ENCODE measurements around the gene CSNK2B.

The CSNK2B gene

GRCh38 chr6:31677955-31678354 lies 12.1 kb downstream of the CSNK2B start:
- POLR2A ChIA-PET: no interaction called here
- H3K4me1 ChIP-seq (ENCODE audit: control extremely low read depth in 1 of 4, control insufficient read depth in 4 of 4, insufficient read depth in 4 of 4, low read length in 3 of 4): peaks cover 0 to 37% (median 30%) of the 10 kb centered on the region in 4 experiments
- no peak for DNase-seq
- whole genome bisulfite sequencing (ENCODE audit: insufficient coverage): 86% methylated on average over 8 of the region's 8 CpGs
- peaks cover 0 to 8% (median 5%) of the 10 kb centered on the region in 4 experiments for H3K36me3 ChIP-seq (ENCODE audit: control insufficient read depth in 4 of 4, insufficient read depth in 4 of 4, low read length in 3 of 4)
- H3K27me3 ChIP-seq (replicated peaks in 2 of 5; ENCODE audit: control insufficient read depth in 4 of 5, insufficient read depth in 5 of 5, low read length in 4 of 5): no peaks in the 10 kb centered on the region
- no peaks in the 10 kb centered on the region for H3K9me3 ChIP-seq (ENCODE audit: control extremely low read depth in 1 of 5, control insufficient read depth in 4 of 5, insufficient read depth in 2 of 5, low read depth in 1 of 5, low read length in 4 of 5)
- no peak overlapping the region for H3K27ac ChIP-seq (ENCODE audit: insufficient read depth in 1 of 2, low read depth in 1 of 2, low read length in 2 of 2, poor library complexity in 1 of 2, severe bottlenecking in 2 of 2)
- CTCF ChIA-PET: interaction anchor here (0.7 to 1.5 kb wide), 4 partner anchors 11 to 149 kb away, joined by 3 read pairs; partner anchors contain the start of gene HSPA1B
- no peak overlapping the region for H3K4me3 ChIP-seq (ENCODE audit: control insufficient read depth in 1 of 7, extremely low read depth in 1 of 7, insufficient read depth in 4 of 7, low read depth in 2 of 7, low read length in 6 of 7)

GRCh38 chr6:31680226-31681134 lies 14.6 kb downstream of the CSNK2B start, which contains the start of gene LY6G5C:
TSS of gene LY6G5C (minus strand) at chr6:31681067. CDS start at chr6:31680373, 694 bp downstream.
- Histone ChIP-seq H3K27ac (ENCODE audit: insufficient read depth in 1 of 2, low read depth in 1 of 2, low read length in 2 of 2, poor library complexity in 1 of 2, severe bottlenecking in 2 of 2) (peak within 1 kb of the TSS in 1 of 2 experiments; percentile 1), H3K27me3 (replicated peaks in 2 of 5; ENCODE audit: control insufficient read depth in 4 of 5, insufficient read depth in 5 of 5, low read length in 4 of 5) (no peaks in the 10 kb centered on the region), H3K9me3 (ENCODE audit: control extremely low read depth in 1 of 5, control insufficient read depth in 4 of 5, insufficient read depth in 2 of 5, low read depth in 1 of 5, low read length in 4 of 5) (no peaks in the 10 kb centered on the region), H3K36me3 (ENCODE audit: control insufficient read depth in 4 of 4, insufficient read depth in 4 of 4, low read length in 3 of 4) (peaks cover 0 to 10% (median 7%) of the 10 kb centered on the region in 4 experiments), H3K4me3 (ENCODE audit: control insufficient read depth in 1 of 7, extremely low read depth in 1 of 7, insufficient read depth in 4 of 7, low read depth in 2 of 7, low read length in 6 of 7) (peak within 1 kb of the TSS; percentile 60 to 89 (median 79)), H3K4me1 (ENCODE audit: control extremely low read depth in 1 of 4, control insufficient read depth in 4 of 4, insufficient read depth in 4 of 4, low read length in 3 of 4) (peaks cover 0 to 38% (median 35%) of the 10 kb centered on the region in 4 experiments)
- WGBS (ENCODE audit: insufficient coverage): 17% methylated on average over 16 of the region's 17 CpGs
- POLR2A ChIA-PET: interaction anchor here (0.6 to 0.9 kb wide), 3 partner anchors 10 to 115 kb away, joined by 3 read pairs; partner anchors contain the start of gene VARS1
- DNase-seq: peak; percentile 65 to 67 (median 67)
- CTCF ChIA-PET: interaction anchor here (0.6 to 3.3 kb wide), 20 partner anchors 9 to 243 kb away, joined by 3 to 17 read pairs (median 4); partner anchors contain the start of genes ABHD16A, C6orf47 and LY6G5B

- Histone ChIP-seq H3K27me3 (replicated peaks in 2 of 5; ENCODE audit: control insufficient read depth in 4 of 5, insufficient read depth in 5 of 5, low read length in 4 of 5) (no peaks in the 10 kb centered on the region), H3K27ac (ENCODE audit: insufficient read depth in 1 of 2, low read depth in 1 of 2, low read length in 2 of 2, poor library complexity in 1 of 2, severe bottlenecking in 2 of 2) (peak overlapping the region in 1 of 2 experiments; percentile 1), H3K36me3 (ENCODE audit: control insufficient read depth in 4 of 4, insufficient read depth in 4 of 4, low read length in 3 of 4) (peaks cover 0 to 17% (median 14%) of the 10 kb centered on the region in 4 experiments), H3K4me3 (ENCODE audit: control insufficient read depth in 1 of 7, extremely low read depth in 1 of 7, insufficient read depth in 4 of 7, low read depth in 2 of 7, low read length in 6 of 7) (peak overlapping the region; percentile 60 to 89 (median 79)), H3K4me1 (ENCODE audit: control extremely low read depth in 1 of 4, control insufficient read depth in 4 of 4, insufficient read depth in 4 of 4, low read length in 3 of 4) (peaks cover 0 to 38% (median 35%) of the 10 kb centered on the region in 4 experiments), H3K9me3 (ENCODE audit: control extremely low read depth in 1 of 5, control insufficient read depth in 4 of 5, insufficient read depth in 2 of 5, low read depth in 1 of 5, low read length in 4 of 5) (no peaks in the 10 kb centered on the region)
- peak in 2 of 3 donors; percentile 66 to 68 for DNase-seq
- ChIA-PET CTCF (interaction anchor here (0.6 to 3.3 kb wide), 15 partner anchors 10 to 242 kb away, joined by 3 to 17 read pairs (median 4); partner anchors contain the start of genes ABHD16A, C6orf47 and LY6G5B), POLR2A (interaction anchor here (0.6 to 0.9 kb wide), 2 partner anchors 10 to 115 kb away, joined by 3 read pairs; partner anchors contain the start of gene VARS1)
- 0% methylated on average over 38 of the region's 40 CpGs for WGBS (ENCODE audit: insufficient coverage)
These were observed 15.3 kb downstream of the CSNK2B start for GRCh38 chr6:31681135-31681671.

- no peak for DNase-seq
- Histone ChIP-seq H3K36me3 (ENCODE audit: control insufficient read depth in 4 of 4, insufficient read depth in 4 of 4, low read length in 3 of 4) (peaks cover 0 to 38% (median 38%) of the 10 kb centered on the region in 4 experiments), H3K4me1 (ENCODE audit: control extremely low read depth in 1 of 4, control insufficient read depth in 4 of 4, insufficient read depth in 4 of 4, low read length in 3 of 4) (peaks cover 0 to 38% (median 32%) of the 10 kb centered on the region in 4 experiments), H3K27me3 (replicated peaks in 2 of 5; ENCODE audit: control insufficient read depth in 4 of 5, insufficient read depth in 5 of 5, low read length in 4 of 5) (no peaks in the 10 kb centered on the region), H3K9me3 (ENCODE audit: control extremely low read depth in 1 of 5, control insufficient read depth in 4 of 5, insufficient read depth in 2 of 5, low read depth in 1 of 5, low read length in 4 of 5) (no peaks in the 10 kb centered on the region), H3K27ac (ENCODE audit: insufficient read depth in 1 of 2, low read depth in 1 of 2, low read length in 2 of 2, poor library complexity in 1 of 2, severe bottlenecking in 2 of 2) (no peak overlapping the region), H3K4me3 (ENCODE audit: control insufficient read depth in 1 of 7, extremely low read depth in 1 of 7, insufficient read depth in 4 of 7, low read depth in 2 of 7, low read length in 6 of 7) (peak overlapping the region in 3 of 7 experiments; percentile 42 to 63 (median 46))
- ChIA-PET POLR2A (no interaction called here), CTCF (interaction anchor here (1.3 to 7.8 kb wide), 3 partner anchors 17 to 43 kb away, joined by 3 to 51 read pairs (median 6); partner anchors contain the start of gene ABHD16A)
- WGBS (ENCODE audit: insufficient coverage): 98% methylated on average over 12 of the region's 13 CpGs
These were observed 17.7 kb downstream of the CSNK2B start for GRCh38 chr6:31683591-31683990.

- H3K27ac ChIP-seq (ENCODE audit: insufficient read depth in 1 of 2, low read depth in 1 of 2, low read length in 2 of 2, poor library complexity in 1 of 2, severe bottlenecking in 2 of 2): peak overlapping the region in 1 of 2 experiments; percentile 7
- 86% methylated on average over 4 of the region's 5 CpGs for WGBS (ENCODE audit: insufficient coverage)
- peaks cover 12 to 67% (median 62%) of the 10 kb centered on the region in 4 experiments for H3K36me3 ChIP-seq (ENCODE audit: control insufficient read depth in 4 of 4, insufficient read depth in 4 of 4, low read length in 3 of 4)
- DNase-seq: no peak
- no peaks in the 10 kb centered on the region for H3K27me3 ChIP-seq (replicated peaks in 2 of 5; ENCODE audit: control insufficient read depth in 4 of 5, insufficient read depth in 5 of 5, low read length in 4 of 5)
- ChIA-PET CTCF (interaction anchor here (0.8 to 7.8 kb wide), 4 partner anchors 14 to 135 kb away, joined by 3 to 51 read pairs (median 4); partner anchors contain the start of gene ABHD16A), POLR2A (no interaction called here)
- no peaks in the 10 kb centered on the region for H3K9me3 ChIP-seq (ENCODE audit: control extremely low read depth in 1 of 5, control insufficient read depth in 4 of 5, insufficient read depth in 2 of 5, low read depth in 1 of 5, low read length in 4 of 5)
- H3K4me1 ChIP-seq (ENCODE audit: control extremely low read depth in 1 of 4, control insufficient read depth in 4 of 4, insufficient read depth in 4 of 4, low read length in 3 of 4): peaks cover 0 to 14% (median 7%) of the 10 kb centered on the region in 4 experiments
- no peak overlapping the region for H3K4me3 ChIP-seq (ENCODE audit: control insufficient read depth in 1 of 7, extremely low read depth in 1 of 7, insufficient read depth in 4 of 7, low read depth in 2 of 7, low read length in 6 of 7)
These were observed 20.6 kb downstream of the CSNK2B start for GRCh38 chr6:31686483-31686882.

GRCh38 chr6:31687321-31687720 lies 21.4 kb downstream of the CSNK2B start:
- CTCF ChIA-PET: interaction anchor here (1.3 to 7.8 kb wide), 3 partner anchors 13 to 43 kb away, joined by 3 to 51 read pairs (median 4); partner anchors contain the start of gene ABHD16A
- WGBS (ENCODE audit: insufficient coverage): 87% methylated on average over 4 of the region's 8 CpGs
- peaks cover 12 to 74% (median 68%) of the 10 kb centered on the region in 4 experiments for H3K36me3 ChIP-seq (ENCODE audit: control insufficient read depth in 4 of 4, insufficient read depth in 4 of 4, low read length in 3 of 4)

More at GRCh38 chr6:31687321-31687720, 21.4 kb downstream of the CSNK2B start:
- POLR2A ChIA-PET: interaction anchor here (1.0 kb wide), 1 partner anchor 16 kb away, joined by 3 read pairs; the partner anchor contains the start of gene ABHD16A
- H3K27me3 ChIP-seq (replicated peaks in 2 of 5; ENCODE audit: control insufficient read depth in 4 of 5, insufficient read depth in 5 of 5, low read length in 4 of 5): no peaks in the 10 kb centered on the region
- H3K4me1 ChIP-seq (ENCODE audit: control extremely low read depth in 1 of 4, control insufficient read depth in 4 of 4, insufficient read depth in 4 of 4, low read length in 3 of 4): peaks cover 0 to 11% (median 3%) of the 10 kb centered on the region in 4 experiments
- no peak overlapping the region for H3K4me3 ChIP-seq (ENCODE audit: control insufficient read depth in 1 of 7, extremely low read depth in 1 of 7, insufficient read depth in 4 of 7, low read depth in 2 of 7, low read length in 6 of 7)
- no peak overlapping the region for H3K27ac ChIP-seq (ENCODE audit: insufficient read depth in 1 of 2, low read depth in 1 of 2, low read length in 2 of 2, poor library complexity in 1 of 2, severe bottlenecking in 2 of 2)
- no peak for DNase-seq
- no peaks in the 10 kb centered on the region for H3K9me3 ChIP-seq (ENCODE audit: control extremely low read depth in 1 of 5, control insufficient read depth in 4 of 5, insufficient read depth in 2 of 5, low read depth in 1 of 5, low read length in 4 of 5)
